ENCODE measurements around the gene CST4.
"Not testable (repeated sequence)": the region's sequence is repeated elsewhere in the genome, so short reads cannot be mapped to it uniquely, and the experiment has no call there.

Gene CST4

DNA sequence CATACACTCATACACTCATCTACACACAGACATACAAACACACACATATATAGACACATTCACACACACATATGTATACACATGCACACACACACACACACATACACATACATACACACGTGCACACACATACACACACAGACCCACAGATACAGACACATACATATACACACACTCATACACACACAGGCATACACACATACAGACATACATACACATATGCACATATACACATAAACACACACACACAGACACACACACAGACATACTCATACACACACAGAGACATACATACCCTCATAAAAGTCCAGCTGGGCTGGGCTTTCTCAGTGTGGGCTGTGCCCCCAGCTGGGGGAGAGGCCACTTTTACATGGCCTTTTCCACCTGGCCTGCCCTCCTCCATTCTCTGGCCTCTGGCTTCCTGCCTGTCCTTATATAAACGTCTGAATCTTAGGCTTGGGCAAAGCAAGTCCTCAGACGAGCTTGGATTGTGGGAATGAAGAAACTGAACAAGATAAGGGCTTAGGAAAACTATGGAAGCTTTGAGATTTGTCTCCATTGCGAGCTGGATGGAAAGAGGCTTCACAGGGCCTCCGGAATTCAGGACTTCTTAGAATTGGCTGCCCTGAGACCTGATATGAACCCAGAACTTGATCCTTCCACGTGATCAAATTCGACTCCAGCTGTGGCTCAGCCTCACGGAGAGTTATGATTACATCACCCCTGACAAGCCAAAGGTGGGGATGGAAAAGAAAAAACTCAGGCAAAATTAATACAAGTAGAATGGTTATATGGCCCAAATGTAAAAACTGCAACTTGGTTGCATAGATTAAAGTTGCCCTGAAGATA is 28.6 kb downstream of the CST4 start:
- peak; percentile 22 for DNase-seq

DNA sequence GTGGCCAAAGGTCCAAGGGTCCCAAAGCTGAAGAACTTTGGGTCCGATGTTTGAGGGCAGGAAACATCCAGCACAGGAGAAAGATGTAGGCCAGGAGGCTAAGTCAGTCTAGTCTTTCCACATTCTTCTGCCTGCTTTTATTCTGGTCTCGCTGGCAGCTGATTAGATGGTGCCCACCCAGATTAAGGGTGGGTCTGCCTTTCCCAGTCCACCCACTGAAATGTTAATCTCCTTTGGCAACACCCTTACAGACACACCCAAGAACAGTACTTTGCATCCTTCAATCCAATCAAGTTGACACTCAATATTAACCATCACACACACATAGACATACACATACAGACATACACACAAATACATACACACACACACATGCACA is 29.2 kb downstream of the CST4 start:
- not testable (repeated sequence) for DNase-seq

DNA sequence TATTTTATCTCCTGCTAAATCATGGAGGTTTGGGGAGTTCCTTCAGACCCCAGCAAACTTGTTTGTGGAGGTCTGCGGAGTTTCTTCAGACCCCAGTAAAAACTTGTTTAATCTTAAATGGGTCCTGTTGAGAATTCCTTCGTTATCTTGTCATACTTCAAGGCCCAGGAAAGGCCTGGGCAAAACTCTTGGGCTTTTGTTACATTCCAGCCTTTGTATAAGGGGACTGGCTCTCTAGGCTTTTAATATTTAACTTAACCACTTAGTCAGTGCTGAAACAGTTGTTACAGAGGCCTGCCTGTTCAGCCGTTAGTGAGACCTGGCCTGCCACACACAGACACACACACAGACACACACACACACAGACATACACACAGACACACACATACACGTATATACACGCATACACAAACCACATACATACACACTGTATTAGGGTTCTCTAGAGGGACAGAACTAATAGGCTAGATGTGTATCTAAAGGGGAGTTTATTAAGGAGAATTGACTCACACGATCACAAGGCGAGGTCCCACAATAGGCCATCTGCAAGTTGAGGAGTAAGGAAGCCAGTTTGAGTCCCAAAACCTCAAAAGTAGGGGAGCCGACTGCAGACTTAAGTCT is 29.7 kb downstream of the CST4 start:
- no peak for DNase-seq

DNA sequence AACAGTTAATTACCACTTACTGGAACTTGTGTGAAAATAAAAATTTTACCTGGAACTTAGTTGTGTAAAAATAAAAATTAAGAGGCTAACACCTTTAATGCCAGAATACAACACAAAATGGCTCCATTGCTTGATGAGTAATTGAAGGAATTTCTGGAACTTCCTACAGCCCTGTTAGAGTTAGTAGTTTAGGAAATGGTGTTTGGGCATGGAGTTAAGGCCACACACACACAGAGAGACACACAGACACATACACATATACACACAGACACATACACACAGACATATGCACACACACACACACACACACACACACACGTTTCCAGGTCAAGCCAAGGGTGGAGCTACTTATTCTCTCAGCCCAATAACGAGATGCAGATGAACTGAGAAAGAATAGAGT is 30.5 kb downstream of the CST4 start:
- DNase-seq = no peak

DNA sequence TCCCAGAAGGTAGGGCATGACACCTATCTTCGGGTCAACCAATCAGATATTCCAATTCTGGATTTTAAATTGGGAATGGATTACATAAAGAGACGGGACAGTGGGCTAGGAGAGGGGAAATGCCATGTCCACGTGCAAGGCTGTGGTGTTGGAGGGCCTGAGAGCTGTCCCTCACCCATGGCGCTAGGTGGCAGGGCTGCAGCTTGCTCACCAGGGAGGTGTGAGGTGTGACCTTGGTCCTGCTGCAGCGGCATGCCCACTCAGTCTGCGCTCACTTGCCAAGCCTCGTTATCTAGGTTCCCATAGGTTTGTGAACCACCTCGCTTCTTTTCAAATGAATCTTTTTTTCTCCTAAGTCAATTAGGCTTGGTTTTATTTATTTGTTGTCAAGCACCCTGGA is 31.6 kb downstream of the CST4 start:
- DNase-seq = no peak

DNA sequence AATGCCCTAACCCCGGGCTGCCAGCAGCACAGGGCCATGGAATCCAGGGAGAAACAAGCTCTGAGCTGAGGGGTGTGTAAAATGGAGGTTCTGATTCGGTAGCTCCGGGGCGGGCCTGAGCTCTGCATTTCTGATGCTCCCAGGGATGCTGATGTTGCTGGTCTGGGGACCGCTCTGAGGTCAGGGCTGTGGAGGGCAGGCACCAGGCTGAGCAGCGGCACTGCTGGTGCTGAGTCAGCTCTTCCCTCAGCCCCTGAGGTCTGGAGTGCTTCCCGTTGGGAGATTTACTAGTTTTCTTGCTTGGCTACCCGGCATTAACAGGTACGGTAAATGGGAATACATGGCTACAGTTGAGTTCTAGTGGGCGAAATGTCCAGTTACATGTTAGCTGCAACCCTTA is 32.5 kb downstream of the CST4 start:
- DNase-seq = no peak

DNA sequence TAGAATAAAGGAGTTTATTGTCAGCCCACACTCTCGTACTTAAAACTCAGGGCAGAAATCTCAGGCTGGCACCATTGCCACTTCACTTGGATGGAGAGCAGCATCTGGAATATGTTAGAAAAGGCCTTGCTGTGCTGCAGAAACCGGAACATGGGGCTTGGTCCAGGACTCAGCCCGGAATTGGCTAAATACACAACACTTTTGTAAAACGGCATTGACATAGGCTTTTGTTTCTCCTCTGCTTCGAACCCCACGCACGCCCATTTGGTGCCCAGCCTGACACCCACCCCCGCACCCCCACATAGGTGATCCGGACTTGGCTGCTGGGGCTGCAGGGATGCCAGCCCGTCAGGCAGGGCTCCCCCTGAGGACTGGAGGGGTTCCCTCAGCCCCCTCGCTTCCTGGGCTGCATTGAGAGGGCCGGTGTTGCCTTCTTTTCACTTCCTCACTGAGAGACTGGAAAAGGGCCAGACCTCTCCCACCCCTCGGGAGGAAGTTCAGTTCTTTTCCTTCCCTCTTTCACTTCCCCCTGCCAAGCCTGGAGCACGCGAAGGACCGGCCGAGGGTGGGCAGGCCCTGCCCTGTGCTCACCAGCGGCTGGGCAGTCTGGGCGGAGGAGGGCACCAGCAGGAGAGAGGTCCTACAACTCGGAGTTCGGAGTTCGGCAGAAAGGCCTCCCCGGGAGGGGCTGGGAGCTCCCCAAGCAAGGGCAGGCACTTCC is 33.2 kb downstream of the CST4 start:
- no peak for DNase-seq

DNA sequence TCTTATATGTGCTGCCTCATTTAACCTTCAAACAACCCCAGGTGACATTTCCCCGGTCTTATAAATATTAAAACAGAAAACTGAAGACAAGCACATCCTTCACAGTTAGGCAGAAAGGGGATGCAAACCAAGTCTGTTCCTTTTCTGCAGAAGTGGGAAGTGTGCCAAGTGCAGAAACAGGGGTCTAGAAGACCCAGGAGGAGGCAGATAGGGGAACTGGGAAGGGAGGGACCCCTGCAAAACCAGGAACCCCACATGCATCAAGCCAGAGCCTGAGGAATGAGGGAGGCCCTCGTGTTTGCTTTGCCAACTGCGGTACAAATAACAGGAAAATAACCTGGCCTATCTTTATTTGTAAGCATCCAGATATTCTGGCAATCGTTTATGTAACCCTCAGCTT is 34.1 kb downstream of the CST4 start:
- no peak for DNase-seq

DNA sequence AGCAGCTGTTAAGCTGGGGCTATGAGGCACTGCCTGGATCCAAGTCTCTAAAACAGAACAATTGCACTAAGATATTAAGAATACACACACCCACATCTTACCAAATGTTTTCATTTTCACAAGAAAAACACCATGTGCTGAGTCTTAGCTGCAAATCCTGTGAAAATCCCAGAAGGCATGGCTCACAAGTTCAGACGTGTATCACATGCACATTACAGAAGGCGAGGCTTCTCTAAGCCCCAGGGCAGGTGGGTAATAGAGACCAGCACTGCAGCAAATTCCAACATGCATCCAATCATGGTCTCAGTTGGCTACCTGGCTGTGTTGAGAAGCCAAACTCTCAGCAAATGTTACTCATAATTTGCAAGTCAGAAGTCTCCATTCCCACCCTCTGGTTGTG is 34.8 kb downstream of the CST4 start:
- no peak for DNase-seq

DNA sequence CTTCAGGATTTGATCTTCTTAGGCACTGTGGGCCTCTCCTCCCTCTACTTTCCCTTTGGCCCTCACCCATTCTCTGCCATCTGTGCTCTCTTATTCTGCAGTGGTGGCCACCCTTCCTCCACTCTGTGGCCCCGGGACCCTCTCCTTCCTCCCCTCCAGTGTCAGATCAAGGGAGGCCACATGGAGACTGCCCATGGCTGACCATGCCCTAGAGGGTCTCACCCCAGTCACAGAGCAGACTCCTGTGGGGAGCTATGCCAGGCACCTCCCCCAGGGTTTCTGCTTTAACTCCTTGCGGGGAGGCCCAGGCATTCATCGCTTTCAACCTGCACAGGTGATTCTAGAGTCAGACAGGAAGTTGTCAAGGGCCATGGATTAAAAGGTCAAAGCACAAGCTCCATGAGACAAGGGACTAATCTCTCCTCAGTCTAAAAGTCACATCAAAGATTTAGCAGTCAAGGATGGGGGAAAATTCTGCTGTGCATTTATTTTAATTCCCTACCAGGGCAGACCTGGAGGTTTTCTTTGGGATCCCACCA is 35.4 kb downstream of the CST4 start:
- DNase-seq = no peak

DNA sequence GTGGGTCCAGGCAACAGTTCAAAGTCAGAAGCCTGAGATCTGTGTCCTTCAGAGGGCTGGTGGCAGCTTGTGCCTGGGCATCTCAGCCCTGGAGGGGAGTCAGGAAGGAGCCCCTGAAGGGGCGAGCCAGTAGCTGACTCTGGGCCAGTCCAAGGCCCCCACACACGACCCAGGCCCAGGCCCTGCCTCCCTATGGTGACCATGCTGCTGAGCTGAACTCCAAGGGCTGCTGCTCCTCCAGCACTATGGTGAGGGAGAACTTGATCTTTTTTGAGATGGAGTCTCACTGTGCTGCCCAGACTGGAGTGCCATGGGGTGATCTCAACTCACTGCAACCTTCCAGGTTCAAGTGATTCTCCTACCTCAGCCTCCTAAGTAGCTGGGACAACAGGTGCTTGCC is 35.9 kb downstream of the CST4 start:
- DNase-seq = no peak

DNA sequence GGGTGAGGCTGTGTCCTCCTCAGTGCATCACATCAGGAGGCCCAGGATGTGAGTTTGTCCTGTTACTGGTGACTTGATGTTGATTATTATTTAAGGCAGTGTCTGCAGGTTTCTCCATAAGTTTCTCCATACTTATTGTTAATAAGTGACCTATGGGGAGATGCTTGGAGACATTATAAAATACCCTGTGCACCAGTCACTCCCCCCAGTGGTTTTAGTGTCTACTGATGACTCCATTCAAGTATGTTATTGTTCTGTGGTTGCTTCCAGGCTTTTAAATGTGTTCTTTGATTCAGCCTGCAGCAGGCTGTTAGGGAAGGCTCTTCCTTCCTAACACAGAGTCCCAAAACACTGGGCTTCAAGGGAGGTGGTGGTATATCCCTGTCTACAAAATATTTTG is 36.5 kb downstream of the CST4 start:
- no peak for DNase-seq

DNA sequence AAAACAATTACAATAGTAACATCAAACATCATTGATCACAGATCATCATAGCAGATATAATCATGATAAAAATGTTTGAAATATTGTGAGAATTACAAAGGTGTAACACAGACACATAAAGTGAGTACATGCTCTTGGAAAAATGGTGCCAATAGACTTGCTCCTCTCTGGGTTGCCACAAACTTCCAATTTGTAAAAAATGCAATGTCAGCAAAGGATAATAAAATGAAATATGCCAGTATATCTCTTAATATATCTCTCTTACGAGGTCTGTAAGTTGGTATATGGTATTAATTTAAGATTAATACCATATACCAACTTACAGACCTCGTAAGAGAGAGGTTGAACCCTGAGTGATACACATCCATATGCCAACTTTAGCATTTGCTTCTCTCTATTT is 37.7 kb downstream of the CST4 start:
- no peak for DNase-seq

DNA sequence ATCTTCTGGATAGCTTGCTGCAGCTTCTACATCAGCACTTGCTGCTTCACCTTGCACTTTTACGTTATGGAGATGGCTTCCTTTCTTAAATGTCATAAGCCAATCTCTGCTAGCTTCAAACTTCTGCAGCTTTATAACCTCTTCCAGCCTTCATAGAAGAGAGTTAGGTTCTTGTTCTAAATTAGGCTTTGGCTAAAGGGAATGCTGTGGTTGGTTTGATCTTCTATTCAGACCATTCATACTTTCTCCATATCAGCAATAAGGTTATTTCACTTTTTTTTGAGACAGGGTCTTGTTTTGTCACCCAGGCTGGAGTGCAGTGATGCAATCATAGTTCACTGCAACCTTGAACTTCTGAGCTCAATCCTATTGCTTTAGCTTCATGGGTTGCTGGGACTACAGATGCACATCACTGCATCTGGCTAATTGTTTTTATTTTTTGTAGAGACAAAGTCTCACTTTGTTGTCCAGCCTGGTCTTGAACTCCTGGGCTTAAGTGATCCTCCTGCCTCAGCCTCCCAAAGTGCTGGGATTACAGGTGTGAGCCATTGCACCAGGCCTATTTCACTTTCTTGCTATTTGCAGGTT is 38.9 kb downstream of the CST4 start:
- no peak for DNase-seq

DNA sequence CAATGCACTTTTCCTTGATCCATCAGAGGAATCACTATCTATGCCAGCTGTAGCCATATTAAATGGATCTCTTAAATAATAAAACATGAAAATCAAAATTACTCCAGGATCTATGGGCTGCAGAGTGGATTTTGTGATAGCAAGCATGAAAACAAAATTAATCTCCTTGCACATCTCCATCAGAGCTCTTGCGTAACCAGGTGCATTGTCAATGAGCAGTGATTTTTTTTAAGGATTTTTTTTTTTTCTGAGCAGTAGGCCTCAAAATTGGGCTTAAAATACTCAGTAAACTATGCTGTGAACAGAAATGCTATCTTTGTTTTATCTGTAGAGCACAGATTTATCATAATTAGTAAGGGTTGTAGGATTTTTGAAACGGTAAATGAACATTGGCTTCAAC is 39.6 kb downstream of the CST4 start:
- DNase-seq = no peak

DNA sequence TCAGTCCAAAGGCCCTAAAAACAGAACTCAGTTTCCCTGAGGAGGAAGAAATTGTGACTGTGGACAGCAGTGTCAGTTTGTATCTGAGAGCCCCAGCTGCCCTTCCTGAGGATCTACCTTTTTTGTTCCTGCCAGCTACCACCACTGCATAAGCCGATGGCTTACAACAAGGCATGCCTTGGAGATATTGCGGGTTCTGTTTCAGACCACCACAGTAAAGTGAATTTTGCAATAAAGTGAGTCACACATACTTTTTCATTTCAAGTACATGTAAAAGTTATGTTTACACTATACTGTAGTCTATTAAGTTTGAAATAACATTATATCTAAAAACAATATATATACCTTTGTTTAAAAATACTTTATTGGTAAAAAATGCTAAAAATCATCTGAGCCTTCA is 41.5 kb downstream of the CST4 start:
- no peak for DNase-seq

DNA sequence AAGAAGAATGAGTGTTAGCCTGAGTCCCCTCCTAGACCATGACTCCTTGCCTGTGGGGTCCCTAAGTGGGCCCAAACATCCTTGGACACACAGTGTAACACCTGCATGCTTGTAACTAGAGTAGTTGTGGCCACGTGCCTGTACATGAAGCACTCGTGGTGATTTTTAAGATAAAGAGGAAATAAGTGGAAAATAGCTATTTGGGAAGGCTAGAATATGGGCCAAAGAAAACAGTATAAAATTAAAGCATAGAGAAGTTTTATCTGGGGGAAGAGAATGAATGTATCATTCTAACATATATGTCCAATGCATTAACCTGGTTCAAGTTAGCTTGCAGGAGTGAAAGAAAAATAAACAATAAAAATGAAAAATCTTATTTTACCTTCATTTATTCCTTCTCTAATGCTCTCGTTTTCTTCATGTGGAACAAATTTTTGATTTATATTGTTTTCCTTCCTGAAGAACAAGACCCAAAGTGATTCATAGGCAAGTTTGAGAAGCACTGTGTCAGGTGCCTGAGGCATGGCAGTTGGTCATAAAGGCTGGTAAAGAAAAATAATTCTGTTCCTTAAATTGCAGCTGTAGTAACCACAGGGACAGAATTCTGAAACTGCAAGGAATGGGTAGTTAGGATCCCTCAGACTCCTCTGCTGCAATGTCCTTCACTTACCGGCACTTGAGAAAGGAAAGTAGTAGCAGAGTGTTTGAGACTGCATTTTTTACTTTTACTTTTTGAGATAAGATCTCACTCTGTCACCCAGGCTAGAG is 42.5 kb downstream of the CST4 start:
- no peak for DNase-seq

DNA sequence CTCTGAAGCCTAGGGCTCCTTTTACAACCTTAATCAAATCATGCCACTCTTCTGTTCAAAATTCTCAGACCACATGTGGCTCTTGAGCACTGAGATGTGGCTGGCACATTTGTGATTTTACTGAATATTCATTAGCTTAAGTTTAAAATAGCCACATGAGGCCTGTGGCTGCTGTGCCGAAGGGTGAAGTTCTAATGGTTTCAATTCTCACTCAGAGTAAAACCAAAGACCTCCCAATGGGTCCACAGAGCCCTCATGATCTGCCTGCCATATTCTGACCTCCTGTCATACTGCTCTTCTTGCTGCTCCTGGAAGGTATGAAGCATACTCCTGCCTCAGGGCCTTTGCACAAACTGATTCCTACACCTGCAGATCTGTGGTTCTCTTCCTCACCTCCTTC is 43.3 kb downstream of the CST4 start:
- DNase-seq = no peak

DNA sequence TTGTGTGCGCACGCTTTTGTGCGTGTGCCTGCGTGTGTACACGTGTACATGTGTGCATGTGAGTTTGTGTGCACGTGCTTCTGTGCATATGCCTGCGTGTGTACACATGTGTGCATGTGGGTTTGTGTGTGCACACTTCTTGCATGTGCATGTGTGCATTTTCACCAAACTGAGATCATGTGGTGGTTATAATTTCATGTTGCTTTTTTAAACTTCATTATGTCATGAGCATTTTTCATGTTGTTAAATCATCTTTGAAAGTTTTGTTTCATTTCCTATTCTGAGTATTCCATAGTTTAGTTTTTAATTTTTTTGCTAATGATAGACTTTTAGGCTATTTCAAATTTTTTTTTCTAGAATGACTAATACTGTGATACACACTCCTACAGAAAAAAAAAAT is 44.7 kb downstream of the CST4 start:
- DNase-seq = no peak

DNA sequence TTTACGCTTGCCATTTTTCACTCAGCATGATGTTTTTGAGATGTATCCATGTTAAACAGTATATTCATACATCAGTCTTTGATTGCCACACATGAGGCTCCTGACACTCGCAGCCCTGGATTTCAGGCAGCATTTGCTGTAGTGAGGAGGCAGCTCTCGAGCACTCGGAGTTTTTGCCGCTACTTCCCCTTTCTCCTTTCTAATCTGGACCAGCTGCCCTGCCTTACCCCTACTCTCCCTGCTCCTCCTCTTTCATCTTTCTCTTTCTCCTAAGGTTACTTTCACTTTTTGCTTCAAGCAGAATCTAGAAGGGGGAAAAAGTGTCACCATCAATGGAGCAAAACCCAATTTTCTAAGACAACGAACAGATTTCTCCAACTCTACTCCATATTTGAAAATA is 45.2 kb downstream of the CST4 start:
- DNase-seq = no peak

DNA sequence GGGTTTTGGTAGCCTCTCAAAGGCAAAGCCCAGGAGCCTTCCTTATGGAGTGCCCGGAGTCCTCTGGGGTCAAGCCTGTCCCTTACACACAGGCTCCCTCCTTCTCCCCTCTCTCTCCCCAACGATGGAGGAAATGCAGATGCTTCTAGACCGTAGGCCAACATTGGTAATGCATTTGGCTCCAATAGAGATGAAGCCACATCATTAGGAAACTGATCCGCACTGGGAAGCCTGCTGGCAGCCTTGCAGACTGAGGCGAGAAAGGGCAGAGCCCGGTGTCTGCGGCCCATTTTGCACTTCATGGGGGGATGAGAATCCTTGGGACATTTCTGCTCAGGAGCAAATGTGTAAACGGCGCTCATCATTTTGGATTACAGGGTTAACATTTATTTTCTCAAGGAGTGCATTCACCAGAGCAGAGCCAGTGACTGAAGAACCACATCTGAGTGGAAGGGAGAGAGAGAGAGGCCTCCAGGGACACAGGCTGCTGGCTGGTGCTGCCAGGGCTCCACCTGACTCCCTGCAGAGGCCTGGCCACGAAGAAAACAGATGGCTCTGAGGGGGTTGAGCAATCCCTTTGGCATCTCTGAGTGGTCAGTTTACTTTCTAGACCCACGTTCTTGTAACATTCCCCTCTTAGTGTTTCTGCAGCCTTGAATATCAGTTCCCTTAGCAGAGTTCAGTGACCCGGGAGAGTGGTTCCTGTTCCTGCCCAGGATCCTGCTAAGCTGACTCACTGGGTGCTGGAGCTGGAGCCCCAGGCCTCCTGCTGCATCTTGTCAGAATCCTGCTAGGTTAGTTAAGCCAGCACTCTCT is 46.7 kb downstream of the CST4 start:
- peak; percentile 49 for DNase-seq
